ENCODE measurements around the gene GRIA2.

- TF ChIP-seq CTCF (IDR thresholded peaks at IDR 0.05): no peak
- no peak for TF ChIP-seq POLR2AphosphoS5 (IDR thresholded peaks at IDR 0.05; ENCODE audit: insufficient read depth in 1 of 2, low read depth in 1 of 2)
- no peak for TF ChIP-seq POLR2A (IDR thresholded peaks at IDR 0.05)
These were observed 66.9 kb downstream of the GRIA2 start for GRCh38 chr4:157287445-157287844.

Measured in vagina (tissue), 2 donors.